ENCODE measurements around the gene AP5M1. TPM values are rescaled to one million over a fixed set of nuclear protein-coding genes. Genes with fewer than 3 reads are reported as not detected.
"Not testable (repeated sequence)": the region's sequence is repeated elsewhere in the genome, so short reads cannot be mapped to it uniquely, and the experiment has no call there.

Gene AP5M1
- total and polyA plus RNA-seq, 4 donors = 34.8 to 45.6 (median 40.1) TPM

DNA sequence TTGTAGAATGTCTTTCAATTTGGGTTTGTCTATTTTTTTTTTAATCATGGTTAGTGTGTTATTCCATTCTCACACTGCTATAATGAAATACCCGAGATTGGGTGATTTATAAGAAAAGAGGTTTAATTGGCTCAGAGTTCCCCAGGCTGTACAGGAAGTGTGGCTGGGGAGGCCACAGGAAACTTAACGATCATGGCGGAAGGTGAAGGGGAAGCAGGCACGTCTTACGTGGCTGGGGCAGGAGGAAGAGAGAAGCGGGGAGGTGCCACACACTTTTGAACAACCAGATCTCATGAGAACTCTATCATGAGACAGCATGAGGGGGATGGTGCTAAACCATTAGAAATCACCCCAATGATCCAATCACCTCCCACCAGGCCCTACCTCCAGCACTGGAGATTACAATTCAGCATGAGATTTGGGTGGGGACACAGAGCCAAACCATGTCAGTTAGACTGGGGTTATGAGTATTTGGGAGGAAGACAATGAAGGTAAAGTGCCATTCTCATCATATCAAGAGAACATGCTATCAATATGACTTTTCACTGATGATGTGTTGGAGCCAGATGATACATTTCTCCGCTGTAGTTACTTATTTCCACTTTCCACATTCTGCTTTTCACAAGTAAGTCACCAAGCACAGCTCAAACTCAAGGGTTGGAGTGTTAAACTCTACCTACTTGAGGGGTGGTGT is 45.8 kb downstream of the AP5M1 start:
- no peak overlapping the region for H3K27ac ChIP-seq (ENCODE audit: low read depth, low read length)
- WGBS (ENCODE audit: insufficient coverage) = 86% methylated on average over 1 of the region's 7 CpGs
- peaks cover under 1% of the 10 kb centered on the region for H3K27me3 ChIP-seq (ENCODE audit: control insufficient read depth, insufficient read depth, low read length)
- no peaks in the 10 kb centered on the region for H3K9me3 ChIP-seq (ENCODE audit: control insufficient read depth, insufficient read depth, low read length)
- no peaks in the 10 kb centered on the region for H3K36me3 ChIP-seq (ENCODE audit: control insufficient read depth, insufficient read depth, low read length)
- H3K4me3 ChIP-seq (ENCODE audit: low read depth, low read length) = no peak overlapping the region
- no peak for DNase-seq (ENCODE audit: low read depth in 4 of 6, low spot score in 6 of 6)
- no peaks in the 10 kb centered on the region for H3K4me1 ChIP-seq (ENCODE audit: control insufficient read depth, insufficient read depth, low read length)

DNA sequence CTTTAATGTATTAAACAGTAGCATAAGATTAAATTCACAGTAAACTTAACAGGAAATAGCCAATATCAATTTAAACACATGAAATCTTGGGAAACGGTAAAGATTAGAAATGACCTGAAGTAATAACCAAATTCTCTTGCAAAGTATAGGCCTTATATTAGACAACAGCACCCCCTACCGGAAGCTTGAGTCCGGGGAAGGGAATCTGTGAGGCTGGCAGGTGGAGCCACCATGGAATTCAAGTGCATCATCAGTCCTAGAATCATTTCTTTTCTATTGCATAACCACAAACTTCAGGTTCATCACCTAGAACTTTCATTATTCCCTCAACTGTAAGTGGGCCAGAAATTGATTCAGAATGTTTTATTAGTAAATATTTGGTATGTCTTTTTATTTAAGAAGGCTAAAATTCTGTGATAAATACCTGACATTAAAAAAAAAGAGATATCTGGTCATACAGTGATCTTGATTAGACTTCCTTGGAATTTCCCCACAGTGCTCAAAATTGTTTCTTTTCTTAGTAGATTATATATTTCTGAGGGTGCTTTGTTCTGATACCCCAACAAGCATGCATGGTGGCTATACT is 48.6 kb downstream of the AP5M1 start:
- Histone ChIP-seq H3K9me3 (ENCODE audit: control insufficient read depth, insufficient read depth, low read length) (no peaks in the 10 kb centered on the region), H3K4me1 (ENCODE audit: control insufficient read depth, insufficient read depth, low read length) (no peaks in the 10 kb centered on the region), H3K27me3 (ENCODE audit: control insufficient read depth, insufficient read depth, low read length) (peaks cover 2% of the 10 kb centered on the region), H3K36me3 (ENCODE audit: control insufficient read depth, insufficient read depth, low read length) (no peaks in the 10 kb centered on the region), H3K27ac (ENCODE audit: low read depth, low read length) (no peak overlapping the region), H3K4me3 (ENCODE audit: low read depth, low read length) (no peak overlapping the region)
- peak; percentile 38 to 94 (median 68) for DNase-seq (ENCODE audit: low read depth in 4 of 6, low spot score in 6 of 6)
- WGBS (ENCODE audit: insufficient coverage) = 0% methylated on average over 1 of the region's 3 CpGs

DNA sequence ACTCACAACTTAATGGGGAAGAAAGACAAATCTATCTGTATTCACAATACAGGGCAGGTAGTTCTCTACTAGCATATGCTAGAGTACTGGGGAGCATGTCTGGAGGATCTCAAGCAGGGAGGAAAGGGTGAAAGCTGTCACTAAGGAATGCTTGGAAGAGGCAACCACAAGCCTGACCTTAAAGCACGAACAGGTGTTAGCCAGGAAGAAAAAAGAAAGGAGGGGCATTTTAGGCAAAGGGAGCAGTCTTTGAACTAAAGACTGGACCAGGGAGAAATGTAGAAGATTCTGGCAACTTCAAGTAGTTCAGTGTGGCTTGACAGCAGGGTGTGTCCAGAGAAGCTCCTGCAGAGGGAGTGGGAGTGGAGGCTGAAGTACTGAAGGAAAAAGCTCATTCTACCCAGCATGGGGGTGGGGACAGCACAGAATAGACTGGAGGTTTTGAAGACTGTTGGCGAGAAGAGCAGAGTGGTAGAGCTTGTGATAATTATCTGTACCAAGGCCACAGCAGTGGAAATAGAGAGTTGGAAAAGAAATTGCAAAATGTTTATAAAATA is 50.9 kb downstream of the AP5M1 start:
- WGBS (ENCODE audit: insufficient coverage) = 58% methylated on average over 2 of the region's 2 CpGs
- Histone ChIP-seq H3K4me3 (ENCODE audit: low read depth, low read length) (no peak overlapping the region), H3K27ac (ENCODE audit: low read depth, low read length) (no peak overlapping the region), H3K36me3 (ENCODE audit: control insufficient read depth, insufficient read depth, low read length) (no peaks in the 10 kb centered on the region), H3K9me3 (ENCODE audit: control insufficient read depth, insufficient read depth, low read length) (no peaks in the 10 kb centered on the region), H3K4me1 (ENCODE audit: control insufficient read depth, insufficient read depth, low read length) (no peaks in the 10 kb centered on the region), H3K27me3 (ENCODE audit: control insufficient read depth, insufficient read depth, low read length) (peaks cover 2% of the 10 kb centered on the region)
- no peak for DNase-seq (ENCODE audit: low read depth in 4 of 6, low spot score in 6 of 6)

DNA sequence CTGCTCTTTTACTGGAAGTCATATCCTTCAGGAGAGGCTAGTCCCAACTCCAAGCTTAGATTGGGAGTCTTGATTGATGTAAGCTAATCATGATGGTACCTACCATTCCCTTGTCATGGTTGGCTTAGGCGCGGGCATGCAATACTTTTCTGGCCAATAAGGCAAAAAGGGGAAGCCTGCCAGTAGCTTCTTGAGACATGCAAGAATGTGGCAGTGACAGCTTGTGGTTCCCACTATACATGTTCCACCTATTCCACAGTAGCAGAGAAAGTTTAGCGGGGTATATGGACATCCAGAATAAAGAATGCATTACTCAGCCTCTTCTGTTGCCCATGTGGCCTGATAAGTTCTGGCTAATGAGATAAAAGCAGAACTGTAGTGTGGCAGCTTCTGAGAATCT is 55.0 kb downstream of the AP5M1 start:
- peaks cover 2% of the 10 kb centered on the region for H3K27me3 ChIP-seq (ENCODE audit: control insufficient read depth, insufficient read depth, low read length)
- no peaks in the 10 kb centered on the region for H3K36me3 ChIP-seq (ENCODE audit: control insufficient read depth, insufficient read depth, low read length)
- no peaks in the 10 kb centered on the region for H3K9me3 ChIP-seq (ENCODE audit: control insufficient read depth, insufficient read depth, low read length)
- DNase-seq (ENCODE audit: low read depth in 4 of 6, low spot score in 6 of 6) = no peak
- H3K4me3 ChIP-seq (ENCODE audit: low read depth, low read length) = no peak overlapping the region
- no peak overlapping the region for H3K27ac ChIP-seq (ENCODE audit: low read depth, low read length)
- no peaks in the 10 kb centered on the region for H3K4me1 ChIP-seq (ENCODE audit: control insufficient read depth, insufficient read depth, low read length)
- WGBS (ENCODE audit: insufficient coverage) = 80% methylated on average over 2 of the region's 3 CpGs

DNA sequence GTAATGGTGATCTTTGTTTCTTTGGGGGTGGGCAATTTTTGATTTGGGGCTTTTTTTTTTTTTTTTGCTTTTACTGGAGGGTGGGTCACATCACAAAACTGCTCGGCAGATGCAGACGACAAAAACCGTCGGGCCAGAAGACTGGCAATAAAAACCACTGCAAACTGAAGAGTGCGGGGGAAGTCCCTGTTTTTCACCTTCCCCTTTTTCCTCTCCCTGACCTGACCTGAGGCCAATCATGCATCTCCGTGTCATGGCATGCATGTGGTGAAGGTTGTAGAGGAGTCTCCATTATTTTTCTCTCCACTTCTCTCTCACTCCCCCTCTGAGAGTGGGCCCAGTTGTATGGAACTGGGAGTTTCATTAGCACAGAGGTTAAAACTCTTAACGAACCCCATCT is 57.5 kb downstream of the AP5M1 start:
- H3K4me3 ChIP-seq (ENCODE audit: low read depth, low read length) = no peak overlapping the region
- H3K9me3 ChIP-seq (ENCODE audit: control insufficient read depth, insufficient read depth, low read length) = no peaks in the 10 kb centered on the region
- DNase-seq (ENCODE audit: low read depth in 4 of 6, low spot score in 6 of 6) = no peak
- no peaks in the 10 kb centered on the region for H3K36me3 ChIP-seq (ENCODE audit: control insufficient read depth, insufficient read depth, low read length)
- no CpG with 5 or more reads among the region's 7 CpGs for WGBS (ENCODE audit: insufficient coverage)
- no peaks in the 10 kb centered on the region for H3K27me3 ChIP-seq (ENCODE audit: control insufficient read depth, insufficient read depth, low read length)
- no peak overlapping the region for H3K27ac ChIP-seq (ENCODE audit: low read depth, low read length)
- H3K4me1 ChIP-seq (ENCODE audit: control insufficient read depth, insufficient read depth, low read length) = no peaks in the 10 kb centered on the region

DNA sequence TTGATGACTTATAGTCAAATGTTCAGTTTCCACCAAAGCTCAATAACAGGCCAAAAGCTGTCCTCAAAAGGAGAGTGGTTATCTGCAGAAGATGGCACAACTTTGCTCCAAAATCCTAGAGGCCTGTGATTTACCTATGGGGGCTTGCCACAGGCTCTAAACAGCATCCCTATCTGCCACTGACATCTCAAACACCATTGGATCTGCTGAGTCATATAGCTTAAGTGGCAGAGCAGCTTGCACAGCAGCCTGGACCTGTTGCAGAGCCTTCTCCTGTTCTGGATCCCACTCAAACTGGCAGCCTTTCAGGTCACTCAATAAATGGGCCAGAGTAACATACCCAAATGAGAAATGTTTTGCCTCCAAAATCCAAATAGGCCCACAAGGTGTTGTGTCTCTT is 61.1 kb downstream of the AP5M1 start:
- no peak overlapping the region for H3K27ac ChIP-seq (ENCODE audit: low read depth, low read length)
- H3K9me3 ChIP-seq (ENCODE audit: control insufficient read depth, insufficient read depth, low read length) = no peaks in the 10 kb centered on the region
- no peak overlapping the region for H3K4me3 ChIP-seq (ENCODE audit: low read depth, low read length)
- no peaks in the 10 kb centered on the region for H3K27me3 ChIP-seq (ENCODE audit: control insufficient read depth, insufficient read depth, low read length)
- no peaks in the 10 kb centered on the region for H3K4me1 ChIP-seq (ENCODE audit: control insufficient read depth, insufficient read depth, low read length)
- no peaks in the 10 kb centered on the region for H3K36me3 ChIP-seq (ENCODE audit: control insufficient read depth, insufficient read depth, low read length)
- DNase-seq (ENCODE audit: low read depth in 4 of 6, low spot score in 6 of 6) = no peak

DNA sequence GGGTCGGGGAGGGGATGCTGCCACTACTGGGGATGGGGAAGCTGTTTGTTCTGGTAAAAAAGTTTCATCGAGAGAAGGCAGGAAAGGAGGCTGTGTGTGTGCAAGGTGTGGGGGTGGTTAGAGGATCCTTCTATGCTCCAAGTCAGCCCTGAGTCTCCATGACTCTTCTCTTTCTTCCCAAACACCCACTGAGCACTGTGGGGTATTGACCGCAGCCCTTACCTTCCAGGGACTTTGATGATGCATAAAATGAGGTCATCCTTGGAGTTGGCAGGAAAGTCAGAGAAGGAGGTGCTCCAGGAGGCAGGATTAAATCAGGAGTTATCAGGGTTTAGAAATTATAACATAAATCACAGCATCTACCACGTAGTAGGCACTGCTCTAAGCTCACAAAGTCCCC is 63.7 kb downstream of the AP5M1 start:
- not testable (repeated sequence) for DNase-seq (ENCODE audit: low read depth in 4 of 6, low spot score in 6 of 6); H3K27me3 ChIP-seq (ENCODE audit: control insufficient read depth, insufficient read depth, low read length); H3K4me1 ChIP-seq (ENCODE audit: control insufficient read depth, insufficient read depth, low read length); H3K4me3 ChIP-seq (ENCODE audit: low read depth, low read length); H3K27ac ChIP-seq (ENCODE audit: low read depth, low read length); H3K9me3 ChIP-seq (ENCODE audit: control insufficient read depth, insufficient read depth, low read length); H3K36me3 ChIP-seq (ENCODE audit: control insufficient read depth, insufficient read depth, low read length)
- 91% methylated on average over 1 of the region's 4 CpGs for WGBS (ENCODE audit: insufficient coverage)

DNA sequence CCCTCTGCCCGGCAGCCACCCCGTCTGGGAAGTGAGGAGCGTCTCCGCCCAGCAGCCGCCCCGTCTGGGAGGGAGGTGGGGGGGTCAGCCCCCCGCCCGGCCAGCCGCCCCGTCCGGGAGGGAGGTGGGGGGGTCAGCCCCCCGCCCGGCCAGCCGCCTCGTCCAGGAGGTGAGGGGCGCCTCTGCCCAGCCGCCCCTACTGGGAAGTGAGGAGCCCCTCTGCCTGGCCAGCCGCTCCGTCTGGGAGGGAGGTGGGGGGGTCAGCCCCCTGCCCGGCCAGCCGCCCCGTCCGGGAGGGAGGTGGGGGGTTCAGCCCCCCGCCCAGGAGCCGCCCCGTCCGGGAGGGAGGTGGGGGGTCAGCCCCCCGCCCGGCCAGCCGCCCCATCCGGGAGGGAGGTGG is 65.0 kb downstream of the AP5M1 start:
- H3K4me1 ChIP-seq (ENCODE audit: control insufficient read depth, insufficient read depth, low read length); DNase-seq (ENCODE audit: low read depth in 4 of 6, low spot score in 6 of 6); H3K4me3 ChIP-seq (ENCODE audit: low read depth, low read length); H3K9me3 ChIP-seq (ENCODE audit: control insufficient read depth, insufficient read depth, low read length); H3K27ac ChIP-seq (ENCODE audit: low read depth, low read length); H3K36me3 ChIP-seq (ENCODE audit: control insufficient read depth, insufficient read depth, low read length); H3K27me3 ChIP-seq (ENCODE audit: control insufficient read depth, insufficient read depth, low read length): not testable (repeated sequence)
- no CpG with 5 or more reads among the region's 31 CpGs for WGBS (ENCODE audit: insufficient coverage)

DNA sequence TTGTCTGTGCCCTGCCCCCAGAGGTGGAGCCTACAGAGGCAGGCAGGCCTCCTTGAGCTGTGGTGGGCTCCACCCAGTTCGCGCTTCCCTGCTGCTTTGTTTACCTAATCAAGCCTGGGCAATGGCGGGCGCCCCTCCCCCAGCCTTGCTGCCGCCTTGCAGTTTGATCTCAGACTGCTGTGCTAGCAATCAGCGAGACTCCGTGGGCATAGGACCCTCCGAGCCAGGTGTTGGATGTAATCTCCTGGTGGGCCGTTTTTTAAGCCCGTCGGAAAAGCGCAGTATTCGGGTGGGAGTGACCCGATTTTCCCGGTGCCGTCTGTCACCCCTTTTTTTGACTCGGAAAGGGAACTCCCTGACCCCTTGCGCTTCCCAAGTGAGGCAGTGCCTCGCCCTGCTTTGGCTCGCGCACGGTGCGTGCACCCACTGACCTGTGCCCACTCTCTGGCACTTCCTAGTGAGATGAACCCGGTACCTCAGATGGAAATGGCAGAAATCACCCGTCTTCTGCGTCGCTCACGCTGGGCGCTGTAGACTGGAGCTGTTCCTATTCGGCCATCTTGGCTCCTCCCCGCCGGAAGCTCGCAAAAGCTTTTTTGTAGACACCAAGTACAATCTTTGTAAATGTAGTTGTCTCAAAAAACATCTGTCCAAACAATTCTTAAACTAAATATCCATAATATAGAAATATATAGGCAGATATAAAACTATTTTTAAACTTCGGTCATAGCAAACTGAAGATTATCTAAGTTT is 75.0 kb downstream of the AP5M1 start:
- H3K27ac ChIP-seq (ENCODE audit: low read depth, low read length); DNase-seq (ENCODE audit: low read depth in 4 of 6, low spot score in 6 of 6); H3K4me3 ChIP-seq (ENCODE audit: low read depth, low read length); H3K36me3 ChIP-seq (ENCODE audit: control insufficient read depth, insufficient read depth, low read length); H3K9me3 ChIP-seq (ENCODE audit: control insufficient read depth, insufficient read depth, low read length); H3K4me1 ChIP-seq (ENCODE audit: control insufficient read depth, insufficient read depth, low read length); H3K27me3 ChIP-seq (ENCODE audit: control insufficient read depth, insufficient read depth, low read length): not testable (repeated sequence)
- 76% methylated on average over 16 of the region's 34 CpGs for WGBS (ENCODE audit: insufficient coverage)
